Forelimb muscle (tissue), 1 donor: ENCODE measurements around the gene SAMD3. TPM values are rescaled to one million over a fixed set of nuclear protein-coding genes. Genes with fewer than 3 reads are reported as not detected.
"Not testable (repeated sequence)": the region's sequence is repeated elsewhere in the genome, so short reads cannot be mapped to it uniquely, and the experiment has no call there.

Experiments
- DNase-seq: peaks from one replicate; pipeline ENCODE4 v3.0.0-alpha.2; 2013; ENCODE audit warnings: low read depth
- polyA plus RNA-seq: library from polyadenylated mRNA; unstranded; fragments of 120-200 nt; gene quantifications from one replicate; pipeline ENCODE4 v1.2.1, GENCODE V29; 2013; ENCODE audit not compliant: insufficient read length

SAMD3 gene
- polyA plus RNA-seq, 1 donor: 0.58 TPM

- no peak for DNase-seq
These were observed 10.4 kb downstream of the SAMD3 start for GRCh38 chr6:130212215-130212874.

GRCh38 chr6:130211691-130212090 lies 11.1 kb downstream of the SAMD3 start:
- DNase-seq: no peak

- DNase-seq: no peak
These were observed 14.6 kb downstream of the SAMD3 start for GRCh38 chr6:130207979-130208649.

- DNase-seq: no peak
These were observed 16.3 kb downstream of the SAMD3 start for GRCh38 chr6:130206479-130206878.

- no peak for DNase-seq
These were observed 18.4 kb downstream of the SAMD3 start for GRCh38 chr6:130204322-130204721.

GRCh38 chr6:130203370-130203769 lies 19.4 kb downstream of the SAMD3 start:
- DNase-seq: no peak

GRCh38 chr6:130202782-130203181 lies 20.0 kb downstream of the SAMD3 start:
- DNase-seq: no peak

GRCh38 chr6:130200020-130200419 lies 22.7 kb downstream of the SAMD3 start:
- DNase-seq: no peak

GRCh38 chr6:130198483-130199035 lies 24.2 kb downstream of the SAMD3 start:
- DNase-seq: no peak

- not testable (repeated sequence) for DNase-seq
These were observed 24.8 kb downstream of the SAMD3 start for GRCh38 chr6:130197816-130198482.

- DNase-seq: not testable (repeated sequence)
These were observed 28.3 kb downstream of the SAMD3 start for GRCh38 chr6:130194434-130194833.

- DNase-seq: peak; percentile 47
These were observed 31.8 kb downstream of the SAMD3 start for GRCh38 chr6:130190701-130191690.

GRCh38 chr6:130189531-130190397 lies 33.0 kb downstream of the SAMD3 start:
- DNase-seq: peak; percentile 86

GRCh38 chr6:130188207-130188899 lies 34.4 kb downstream of the SAMD3 start:
- no peak for DNase-seq

- DNase-seq: no peak
These were observed 35.2 kb downstream of the SAMD3 start for GRCh38 chr6:130187335-130188206.

- DNase-seq: no peak
These were observed 37.1 kb downstream of the SAMD3 start for GRCh38 chr6:130185658-130186057.

GRCh38 chr6:130183271-130184222 lies 39.2 kb downstream of the SAMD3 start:
- no peak for DNase-seq

- no peak for DNase-seq
These were observed 40.3 kb downstream of the SAMD3 start for GRCh38 chr6:130182466-130182865.
